Kidney glomerular epithelial cell (primary cell): ENCODE measurements around the gene ZDHHC7.
"Not testable (repeated sequence)": the region's sequence is repeated elsewhere in the genome, so short reads cannot be mapped to it uniquely, and the experiment has no call there.

ENCODE experiments used
- DNase-seq: peaks from one replicate; lab custom pipeline; 2025; lab: John Stamatoyannopoulos, UW

The ZDHHC7 gene

DNA sequence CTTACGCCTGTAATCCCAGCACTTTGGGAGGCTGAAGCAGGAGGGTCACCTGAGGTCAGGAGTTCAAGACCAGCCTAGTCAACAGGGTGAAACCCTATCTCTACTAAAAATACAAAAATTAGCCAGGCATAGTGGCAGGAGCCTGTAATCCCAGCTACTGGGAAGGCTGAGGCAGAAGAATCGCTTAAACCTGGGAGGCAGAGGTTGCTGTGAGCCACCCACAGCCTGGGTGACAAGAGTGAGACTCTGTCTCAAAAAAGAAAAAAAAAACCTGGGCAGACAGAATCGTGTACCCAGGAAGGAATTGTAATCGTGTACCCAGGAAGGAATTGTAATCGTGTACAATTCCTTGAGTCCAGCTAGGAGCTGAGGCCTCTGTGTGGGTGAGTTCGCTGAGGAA lies 72.7 kb downstream of the ZDHHC7 start:
- not testable (repeated sequence) for DNase-seq

DNA sequence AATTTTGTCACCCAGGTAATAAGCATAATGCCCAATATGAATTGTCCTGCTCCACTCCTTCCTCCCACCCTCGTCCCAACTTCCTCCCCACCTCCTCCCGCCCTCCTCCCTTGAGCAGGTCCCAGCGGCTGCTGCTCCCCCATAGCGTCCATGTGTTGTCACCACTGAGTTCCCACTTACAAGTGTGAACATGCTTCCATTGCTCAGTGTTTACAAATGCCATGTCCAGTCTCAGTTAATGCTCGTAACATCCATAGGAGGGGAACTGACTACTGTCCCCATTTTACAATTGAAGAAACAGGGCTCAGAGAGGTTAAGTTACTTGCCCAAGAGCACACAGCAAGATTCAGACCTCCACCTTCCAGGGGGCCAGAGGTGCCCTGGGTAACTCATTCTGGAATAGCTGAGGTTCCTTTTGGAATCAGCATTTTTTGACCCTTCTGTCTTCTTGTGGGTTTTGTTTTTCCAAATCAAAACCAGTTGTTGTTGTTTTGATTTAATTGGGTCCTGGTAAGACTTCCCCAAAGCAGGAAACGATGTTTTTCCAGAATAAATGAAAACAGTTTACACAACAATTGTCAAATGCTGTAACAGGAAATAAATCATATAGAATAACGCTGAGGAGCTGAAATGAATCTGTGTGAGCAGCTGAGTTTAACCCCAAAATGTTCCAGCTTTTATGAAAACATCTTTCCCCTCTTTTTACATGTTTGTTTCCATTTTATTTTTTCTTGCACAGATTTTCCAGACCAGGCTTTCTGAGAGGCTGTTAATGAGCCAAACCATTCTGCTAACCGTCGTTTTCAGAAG lies 73.9 kb downstream of the ZDHHC7 start:
- no peak for DNase-seq

- DNase-seq, result no peak
Measured at GRCh38 chr16:84933774-84934631, 77.3 kb downstream of the ZDHHC7 start.

DNA sequence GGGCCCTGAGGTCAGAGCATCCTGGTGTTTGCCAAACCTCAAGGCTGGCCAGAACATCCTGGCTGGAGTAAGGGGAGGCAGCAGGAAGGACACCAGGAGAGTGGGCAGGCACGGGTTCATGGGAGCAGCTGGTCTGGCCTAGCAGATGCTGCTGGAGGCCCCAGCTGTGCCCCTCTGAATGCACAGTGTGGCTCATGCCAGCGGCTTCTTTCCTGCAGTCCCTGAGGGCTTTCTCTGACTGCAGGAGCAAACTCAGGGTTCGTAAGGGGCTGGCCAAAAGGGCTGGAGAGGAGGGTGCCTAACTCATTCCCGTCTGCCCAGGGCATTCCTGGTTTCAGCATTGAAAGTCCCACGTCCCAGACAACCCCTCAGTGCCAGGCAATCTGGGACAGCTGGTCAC lies 78.7 kb downstream of the ZDHHC7 start:
- DNase-seq, result no peak

DNA sequence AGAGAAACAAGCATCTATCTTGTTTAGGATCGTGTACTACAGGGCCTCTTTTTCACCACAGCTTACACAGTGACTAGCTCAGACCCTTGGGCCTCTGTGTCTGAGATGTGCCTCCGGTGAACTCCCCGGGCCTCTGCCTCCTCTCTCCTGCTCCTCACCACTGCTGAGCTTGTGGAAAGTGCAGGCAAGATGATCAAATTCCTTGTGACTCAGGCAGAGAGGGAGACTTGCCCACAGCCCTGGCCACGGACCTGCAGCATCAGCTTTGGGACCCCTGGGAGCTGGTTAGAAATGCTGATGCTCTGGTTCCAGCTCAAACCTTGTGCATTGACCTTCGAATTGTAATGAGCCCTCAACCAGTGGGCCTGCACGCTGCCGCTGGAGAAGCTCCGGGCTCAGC lies 79.8 kb downstream of the ZDHHC7 start:
- no peak for DNase-seq

DNA sequence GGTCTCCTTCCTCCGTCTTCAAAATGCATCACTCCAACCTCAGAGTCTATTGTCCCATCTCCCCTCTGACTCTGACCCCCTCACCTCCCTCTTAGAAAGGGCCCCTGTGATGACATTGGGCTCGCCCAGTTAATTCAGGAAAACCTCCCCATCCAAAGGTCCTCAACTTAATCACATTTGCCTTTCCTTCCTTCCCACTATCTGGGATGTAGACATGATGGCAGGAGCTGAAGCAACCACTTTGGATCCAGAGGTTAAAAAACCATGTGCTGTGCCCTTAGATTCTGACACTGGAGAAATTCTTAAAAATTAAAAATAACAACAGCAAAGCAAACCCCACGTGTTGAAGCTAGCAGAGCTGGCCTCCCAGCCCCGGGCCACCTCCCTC lies 80.2 kb downstream of the ZDHHC7 start:
- no peak for DNase-seq

DNA sequence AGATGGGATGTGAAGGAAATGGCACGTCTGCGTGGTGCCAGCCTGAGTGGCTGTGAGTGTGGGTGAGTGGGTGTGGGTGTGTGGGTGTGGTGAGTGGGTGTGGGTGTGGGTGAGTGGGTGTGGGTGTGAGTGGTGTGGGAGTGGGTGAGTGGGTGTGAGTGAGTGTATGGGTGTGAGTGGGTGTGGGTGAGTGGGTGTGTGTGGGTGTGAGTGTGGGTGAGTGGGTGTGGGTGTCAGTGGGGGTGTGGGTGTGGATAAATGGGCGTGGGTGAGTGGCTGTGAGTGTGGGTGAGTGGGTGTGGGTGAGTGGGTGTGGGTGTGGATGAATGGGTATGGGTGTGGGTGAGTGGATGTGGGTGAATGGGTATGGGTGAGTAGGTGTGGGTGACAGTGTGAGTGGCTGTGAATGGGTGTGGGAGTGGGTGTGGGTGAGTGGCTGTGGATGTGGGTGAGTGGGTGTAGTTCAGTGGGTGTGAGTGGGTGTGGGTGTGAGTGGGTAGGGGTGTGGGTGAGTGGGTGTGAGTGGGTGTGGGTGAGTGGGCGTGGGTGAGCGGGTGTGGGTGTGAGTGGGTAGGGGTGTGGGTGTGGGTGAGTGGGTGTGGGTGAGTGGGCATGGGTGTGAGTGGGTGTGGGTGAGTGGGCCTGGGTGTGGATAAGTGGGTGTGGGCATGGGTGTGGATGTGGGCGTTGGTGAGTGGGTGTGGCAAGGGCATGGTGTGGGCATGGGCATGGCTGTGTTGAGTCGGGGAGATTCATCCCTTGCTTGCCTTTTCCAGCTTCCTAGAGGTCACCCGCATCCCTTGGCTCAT lies 80.8 kb downstream of the ZDHHC7 start:
- no peak for DNase-seq

GRCh38 chr16:84929421-84930297 lies 81.7 kb downstream of the ZDHHC7 start:
- DNase-seq, result no peak

DNA sequence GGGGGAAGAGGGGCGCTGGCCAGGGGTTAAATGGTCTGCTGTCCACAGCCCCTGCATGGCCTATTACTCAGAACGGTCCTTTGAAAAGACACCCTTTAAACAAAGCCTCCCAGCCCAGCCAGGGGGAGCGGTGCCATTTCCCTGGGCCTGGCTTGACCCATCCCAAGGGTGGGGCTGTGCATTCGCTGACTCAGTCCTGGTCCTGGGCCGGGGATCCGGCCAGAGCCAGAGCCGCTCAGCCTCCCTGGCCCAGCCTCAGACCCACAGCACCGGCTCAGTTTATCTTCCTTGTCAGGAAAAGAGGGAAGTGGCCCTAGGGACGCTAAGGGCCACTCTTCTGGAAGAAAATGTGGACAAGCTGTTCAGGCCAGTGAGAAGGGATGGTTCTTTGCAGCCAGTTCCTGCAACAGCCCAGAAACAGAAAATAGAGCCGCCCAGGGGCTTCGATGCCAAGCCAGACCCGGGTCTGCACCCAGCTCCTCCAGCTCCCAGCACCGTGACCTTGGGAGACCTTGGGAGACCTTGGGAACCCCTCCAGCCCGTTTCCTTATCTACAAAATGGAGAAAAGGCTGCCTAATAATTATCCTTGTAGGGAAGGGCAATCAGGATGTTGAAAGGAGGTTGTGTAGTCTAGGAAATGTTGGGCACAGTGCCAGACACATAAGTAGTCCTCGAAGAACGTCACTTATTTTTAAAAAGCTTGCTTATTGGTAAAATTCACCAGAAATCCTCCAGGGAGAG lies 82.5 kb downstream of the ZDHHC7 start:
- DNase-seq, result no peak

GRCh38 chr16:84927621-84928591 lies 83.4 kb downstream of the ZDHHC7 start:
- DNase-seq, result no peak

- no peak for DNase-seq
Measured at GRCh38 chr16:84926462-84926861, 84.9 kb downstream of the ZDHHC7 start.

DNA sequence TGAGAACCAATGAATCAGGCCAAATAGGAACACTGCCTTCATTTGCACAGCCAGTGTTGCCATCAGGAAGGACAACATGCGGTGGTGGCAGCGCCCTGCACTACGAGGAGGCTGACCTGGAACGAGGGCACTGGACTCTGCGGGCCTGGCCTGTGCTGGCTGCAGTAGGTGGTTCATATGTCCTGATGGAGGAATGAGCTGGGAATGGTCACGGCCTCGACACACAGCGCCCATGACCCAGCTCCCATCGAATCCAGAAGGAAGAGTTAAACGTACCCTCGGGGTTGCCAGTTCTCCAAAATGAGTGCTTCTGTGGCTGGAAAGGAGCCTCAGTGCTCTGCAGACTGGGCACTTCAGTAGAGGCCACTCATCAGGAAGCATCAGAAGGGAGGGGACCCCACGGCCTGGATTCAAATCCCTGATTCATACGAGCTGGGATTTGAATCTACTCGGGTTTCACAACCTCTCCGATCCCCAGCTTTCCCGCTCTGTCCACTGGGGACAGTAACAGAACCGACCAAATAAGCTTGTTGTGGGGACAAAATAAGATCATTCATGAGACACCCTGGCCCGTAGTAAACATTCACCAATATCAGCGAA lies 85.5 kb downstream of the ZDHHC7 start:
- no peak for DNase-seq

GRCh38 chr16:84925092-84925772 lies 86.1 kb downstream of the ZDHHC7 start:
- no peak for DNase-seq

GRCh38 chr16:84924331-84925091 lies 86.8 kb downstream of the ZDHHC7 start:
- no peak for DNase-seq
